GM23248 (cell line): ENCODE results near the gene TGM2. TPM values are rescaled to one million over a fixed set of nuclear protein-coding genes. Genes with fewer than 3 reads are reported as not detected.
"Not testable (repeated sequence)": the region's sequence is repeated elsewhere in the genome, so short reads cannot be mapped to it uniquely, and the experiment has no call there.

ENCODE experiments used
- DNase-seq: peaks from one replicate; pipeline ENCODE4 v3.0.0-alpha.2; 2015
- H2AFZ ChIP-seq: fragments of 200-600 bp; sonication (generic); 2 replicates; pipeline ENCODE4 v1.6.1; 2016; ENCODE audit warnings: antibody characterized with exemption
- H3F3A ChIP-seq: fragments of 200-600 bp; sonication (generic); 2 replicates; pipeline ENCODE4 v1.6.1; 2016; ENCODE audit warnings: mild to moderate bottlenecking, antibody characterized with exemption, mixed run types; ENCODE audit not compliant: insufficient read depth
- H3K27ac ChIP-seq: fragments of 200-600 bp; sonication (generic); 2 replicates; pipeline ENCODE4 v1.5.1; 2016; ENCODE audit warnings: mild to moderate bottlenecking
- H3K27me3 ChIP-seq: fragments of 200-600 bp; sonication (generic); replicated peaks from 2 replicates; pipeline ENCODE4 v1.6.1; 2016; ENCODE audit warnings: mild to moderate bottlenecking; ENCODE audit not compliant: insufficient read depth
- H3K36me3 ChIP-seq: fragments of 200-600 bp; sonication (generic); 2 replicates; pipeline ENCODE4 v1.6.1; 2016; ENCODE audit warnings: low read depth, mild to moderate bottlenecking
- H3K4me1 ChIP-seq: fragments of 200-600 bp; sonication (generic); 2 replicates; pipeline ENCODE4 v1.6.1; 2016; ENCODE audit warnings: mild to moderate bottlenecking; ENCODE audit not compliant: insufficient read depth
- H3K4me2 ChIP-seq: fragments of 200-600 bp; sonication (generic); one replicate; pipeline ENCODE4 v1.6.1; 2016; ENCODE audit warnings: mild to moderate bottlenecking; ENCODE audit not compliant: unreplicated experiment
- H3K4me3 ChIP-seq: fragments of 200-600 bp; sonication (generic); 2 replicates; pipeline ENCODE4 v1.5.1; 2016; ENCODE audit warnings: mild to moderate bottlenecking
- H3K79me2 ChIP-seq: fragments of 200-600 bp; sonication (generic); 2 replicates; pipeline ENCODE4 v1.6.1; 2016; ENCODE audit warnings: mild to moderate bottlenecking; ENCODE audit not compliant: insufficient read depth
- H3K9ac ChIP-seq: fragments of 200-600 bp; sonication (generic); 2 replicates; pipeline ENCODE4 v1.6.1; 2016; ENCODE audit warnings: mild to moderate bottlenecking
- H3K9me2 ChIP-seq: fragments of 200-600 bp; sonication (generic); 2 replicates; pipeline ENCODE4 v1.6.1; 2016; ENCODE audit warnings: mixed run types, mild to moderate bottlenecking, moderate library complexity; ENCODE audit not compliant: insufficient read depth
- H3K9me3 ChIP-seq: fragments of 200-600 bp; sonication (generic); one replicate; pipeline ENCODE4 v1.6.1; 2017; ENCODE audit warnings: low read depth
- H4K20me1 ChIP-seq: fragments of 200-600 bp; sonication (generic); 2 replicates; pipeline ENCODE4 v1.6.0; 2016; ENCODE audit not compliant: insufficient read depth
- EZH2 ChIP-seq: fragments of 200-600 bp; sonication (generic); IDR thresholded peaks from 2 replicates; pipeline ENCODE4 v1.6.1; 2018; ENCODE audit warnings: antibody characterized with exemption, mild to moderate bottlenecking; ENCODE audit not compliant: insufficient read depth, poor library complexity, severe bottlenecking
- EZH2phosphoT487 ChIP-seq: fragments of 200-600 bp; sonication (generic); IDR thresholded peaks from 2 replicates; pipeline ENCODE4 v1.6.1; 2018; ENCODE audit warnings: antibody characterized with exemption, moderate library complexity, mild to moderate bottlenecking, low read depth; ENCODE audit not compliant: insufficient read depth
- whole genome bisulfite sequencing, 2 experiments: methylation state at CpG; one replicate each; pipeline ENCODE4 v1.1.6; 2015 to 2017; ENCODE audit warnings: low lambda C conversion rate in 2 of 2, low coverage in 1 of 2; ENCODE audit errors: missing lambda C conversion rate in 2 of 2; 5-methylcytosine and 5-hydroxymethylcytosine counted together
- in situ Hi-C: fragments of 300-500 bp; cut with MboI; formaldehyde crosslinking; loops from 2 replicates; pipeline ENCODE4 v1.15.0; 2020
- polyA plus RNA-seq: library from polyadenylated mRNA; unstranded; fragments of >200 nt; fragmentation: Nextera tagmentation; extraction: Ambion mirVana; gene quantifications from 2 replicates; pipeline ENCODE4 v1.2.1, GENCODE V29; 2016
- total RNA-seq: library from RNA; depleted of rRNA; stranded (reverse); fragments of >200 nt; shearing (Covaris generic); gene quantifications from 2 replicates; pipeline ENCODE4 v1.2.3, GENCODE V29; 2014

The TGM2 gene
- total and polyA plus RNA-seq, 2 experiments from 2014 or later = 254 to 311 TPM

GRCh38 chr20:38106461-38106860 lies 58.6 kb downstream of the TGM2 start:
- in situ Hi-C loops = no loop called here
- peaks cover 34% of the 10 kb centered on the region for H3F3A ChIP-seq
- WGBS, 2 experiments = 96 to 99% methylated on average over 5 of the region's 5 CpGs
- H3K27me3 ChIP-seq = no peaks in the 10 kb centered on the region
- no peak overlapping the region for H3K4me2 ChIP-seq
- H3K9ac ChIP-seq = no peak overlapping the region
- no peaks in the 10 kb centered on the region for H3K79me2 ChIP-seq
- H3K9me2 ChIP-seq = no peaks in the 10 kb centered on the region
- DNase-seq = no peak
- no peak overlapping the region for H2AFZ ChIP-seq
- H3K36me3 ChIP-seq = no peaks in the 10 kb centered on the region
- no peaks in the 10 kb centered on the region for H4K20me1 ChIP-seq
- no peak overlapping the region for H3K27ac ChIP-seq
- H3K4me3 ChIP-seq = no peak overlapping the region
- TF ChIP-seq EZH2 = no peak
- TF ChIP-seq EZH2phosphoT487 = no peak
- H3K4me1 ChIP-seq = peaks cover 36% of the 10 kb centered on the region
- H3K9me3 ChIP-seq = no peaks in the 10 kb centered on the region

- no peaks in the 10 kb centered on the region for H3K9me2 ChIP-seq
- H3F3A ChIP-seq = peaks cover 15% of the 10 kb centered on the region
These were observed 60.8 kb downstream of the TGM2 start for GRCh38 chr20:38104285-38104684.

GRCh38 chr20:38102206-38102605 lies 62.9 kb downstream of the TGM2 start:
- not testable (repeated sequence) for H4K20me1 ChIP-seq

More at GRCh38 chr20:38104285-38104684, 60.8 kb downstream of the TGM2 start:
- Histone ChIP-seq H3K27me3 (no peaks in the 10 kb centered on the region), H3K79me2 (no peaks in the 10 kb centered on the region), H3K4me3 (no peak overlapping the region), H3K4me1 (peaks cover 15% of the 10 kb centered on the region), H3K4me2 (no peak overlapping the region), H3K27ac (no peak overlapping the region), H3K36me3 (no peaks in the 10 kb centered on the region), H3K9me3 (peaks cover 3% of the 10 kb centered on the region), H3K9ac (no peak overlapping the region), H2AFZ (no peak overlapping the region), H4K20me1 (no peaks in the 10 kb centered on the region)
- 13 to 29% methylated on average over 1 of the region's 1 CpG for WGBS, 2 experiments
- no peak for DNase-seq
- in situ Hi-C loops = no loop called here
- TF ChIP-seq EZH2phosphoT487 = no peak
- TF ChIP-seq EZH2 = no peak

GRCh38 chr20:38098952-38099351 lies 66.1 kb downstream of the TGM2 start:
- H3K9me3 ChIP-seq = peaks cover 3% of the 10 kb centered on the region
- WGBS, 2 experiments = 75 to 79% methylated on average over 1 of the region's 1 CpG
- H3K36me3 ChIP-seq = no peaks in the 10 kb centered on the region
- no peak overlapping the region for H3K27ac ChIP-seq
- H3K4me2 ChIP-seq = no peak overlapping the region
- no peaks in the 10 kb centered on the region for H3K79me2 ChIP-seq
- in situ Hi-C loops = no loop called here
- H4K20me1 ChIP-seq = no peaks in the 10 kb centered on the region
- TF ChIP-seq EZH2phosphoT487 (no peak), EZH2 (no peak)
- H2AFZ ChIP-seq = no peak overlapping the region
- no peak overlapping the region for H3K4me3 ChIP-seq
- peaks cover 24% of the 10 kb centered on the region for H3K4me1 ChIP-seq
- no peak for DNase-seq
- no peaks in the 10 kb centered on the region for H3K9me2 ChIP-seq
- no peak overlapping the region for H3K9ac ChIP-seq
- H3K27me3 ChIP-seq = no peaks in the 10 kb centered on the region
- peaks cover 17% of the 10 kb centered on the region for H3F3A ChIP-seq

More at GRCh38 chr20:38102206-38102605, 62.9 kb downstream of the TGM2 start:
- H3K27me3 ChIP-seq, H3K9ac ChIP-seq, H3K4me2 ChIP-seq, H3K4me3 ChIP-seq, H3K36me3 ChIP-seq, H3K4me1 ChIP-seq, H3K79me2 ChIP-seq, H2AFZ ChIP-seq, H3F3A ChIP-seq, H3K9me3 ChIP-seq, H3K27ac ChIP-seq, DNase-seq, H3K9me2 ChIP-seq, in situ Hi-C loops: not testable (repeated sequence)
- WGBS, 2 experiments = 60 to 63% methylated on average over 5 of the region's 5 CpGs
